Muscle of leg (tissue), 11 donors: Measurements from ENCODE around the gene GPR31. TPM values are rescaled to one million over a fixed set of nuclear protein-coding genes. Genes with fewer than 3 reads are reported as not detected.

Experiments
- DNase-seq: peaks from one replicate; pipeline ENCODE4 v3.0.0; 2013
- H3K27ac ChIP-seq: one replicate; pipeline ENCODE4 v1.5.1; 2013; ENCODE audit warnings: mild to moderate bottlenecking, low read length, control low read depth
- H3K27me3 ChIP-seq: one replicate; pipeline ENCODE4 v1.6.1; 2013; ENCODE audit warnings: low read length; ENCODE audit not compliant: control insufficient read depth, insufficient read depth
- H3K36me3 ChIP-seq: one replicate; pipeline ENCODE4 v1.6.1; 2013; ENCODE audit warnings: low read length; ENCODE audit not compliant: control insufficient read depth, insufficient read depth
- H3K4me1 ChIP-seq: one replicate; pipeline ENCODE4 v1.6.1; 2013; ENCODE audit warnings: low read length; ENCODE audit not compliant: control insufficient read depth, insufficient read depth
- H3K4me3 ChIP-seq: one replicate; pipeline ENCODE4 v1.5.1; 2013; ENCODE audit warnings: low read length, control low read depth
- H3K9me3 ChIP-seq: replicated peaks from 2 replicates; pipeline ENCODE4 v1.6.1; 2013; ENCODE audit warnings: low read depth, low read length; ENCODE audit not compliant: control insufficient read depth
- WGBS: methylation state at CpG from one replicate; pipeline ENCODE4 v1.1.5; 2013; ENCODE audit warnings: missing lambda C conversion rate; ENCODE audit not compliant: insufficient coverage; 5-methylcytosine and 5-hydroxymethylcytosine counted together
- polyA plus RNA-seq, 8 donors: library from polyadenylated mRNA; unstranded; fragments of 120-200 nt; gene quantifications; one replicate each; pipeline versions ENCODE4 v1.2.1 to v1.2.3, GENCODE V29; 2013; ENCODE audit warnings: inconsistent platforms in 1 of 8, low replicate concordance in 1 of 8; ENCODE audit not compliant: insufficient read length in 8 of 8, insufficient read depth in 1 of 8
- total RNA-seq: library from RNA; stranded (reverse); fragments of 120-200 nt; gene quantifications from one replicate; pipeline ENCODE4 v1.2.4, GENCODE V29; 2013

GPR31 gene
- total and polyA plus RNA-seq, 9 donors = not detected

DNA sequence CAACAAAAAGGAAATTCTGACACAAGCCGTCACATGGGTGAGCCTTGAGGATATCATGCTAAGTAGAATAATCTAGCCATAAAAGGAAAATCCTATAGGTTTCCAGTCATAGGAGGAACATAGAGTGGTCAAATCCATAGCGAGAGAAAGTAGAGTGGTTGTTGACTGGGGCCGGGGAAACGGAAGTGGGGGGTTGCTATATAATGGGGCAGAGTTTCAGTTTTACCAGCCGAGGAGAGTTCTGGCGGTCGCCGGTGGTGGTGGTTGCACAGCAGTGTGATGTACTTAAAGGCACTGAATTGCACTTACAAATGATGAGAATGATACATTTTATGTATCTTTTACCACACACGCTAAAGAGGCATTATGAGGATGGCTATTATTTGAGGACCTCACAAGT, 4.9 kb downstream of the GPR31 start:
- Histone ChIP-seq H3K27ac (no peak overlapping the region), H3K9me3 (no peaks in the 10 kb centered on the region), H3K36me3 (no peaks in the 10 kb centered on the region), H3K4me3 (no peak overlapping the region), H3K4me1 (peaks cover 6% of the 10 kb centered on the region), H3K27me3 (peaks cover 7% of the 10 kb centered on the region)
- no peak for DNase-seq
- 66% methylated on average over 4 of the region's 9 CpGs for WGBS

GRCh38 chr6:167151648-167152047, 6.1 kb downstream of the GPR31 start:
- Histone ChIP-seq H3K36me3 (no peaks in the 10 kb centered on the region), H3K27me3 (peaks cover 18% of the 10 kb centered on the region), H3K4me3 (no peak overlapping the region), H3K9me3 (no peaks in the 10 kb centered on the region), H3K4me1 (peaks cover 11% of the 10 kb centered on the region), H3K27ac (no peak overlapping the region)
- WGBS = 54% methylated on average over 4 of the region's 7 CpGs
- DNase-seq = no peak

DNA sequence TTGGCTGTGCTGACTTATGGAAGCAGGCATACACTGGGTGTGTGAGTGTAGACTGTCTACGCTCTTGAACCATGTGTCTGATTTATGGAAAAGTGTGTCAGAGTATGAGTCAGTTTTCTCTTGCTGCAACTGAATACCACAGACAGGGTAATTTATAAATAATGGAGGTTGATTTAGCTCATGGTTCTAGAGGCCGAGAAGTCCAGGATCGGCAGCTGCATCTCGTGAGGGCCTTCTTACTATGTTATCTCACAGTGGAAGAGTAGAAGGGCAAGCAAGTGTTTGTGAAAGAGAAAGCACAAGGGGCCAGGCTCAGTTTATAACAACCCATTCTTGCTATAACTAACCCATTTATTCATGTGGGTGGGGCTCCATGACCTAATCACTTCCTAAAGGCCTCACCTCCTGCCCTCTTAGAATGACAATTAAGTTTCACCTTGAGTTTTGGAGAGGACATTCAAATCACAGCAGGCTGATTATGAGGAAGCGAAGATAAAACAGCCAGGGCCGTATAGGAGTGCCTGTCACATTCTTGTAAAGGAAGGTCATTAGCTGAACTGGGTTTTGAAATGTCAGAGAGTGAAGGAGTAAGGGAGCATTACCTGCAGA, 6.7 kb downstream of the GPR31 start:
- Histone ChIP-seq H3K36me3 (no peaks in the 10 kb centered on the region), H3K27me3 (peaks cover 21% of the 10 kb centered on the region), H3K4me3 (no peak overlapping the region), H3K9me3 (no peaks in the 10 kb centered on the region), H3K4me1 (peaks cover 11% of the 10 kb centered on the region), H3K27ac (no peak overlapping the region)
- WGBS = 71% methylated on average over 2 of the region's 6 CpGs
- no peak for DNase-seq

GRCh38 chr6:167148997-167149396, 8.8 kb downstream of the GPR31 start:
- Histone ChIP-seq H3K36me3 (no peaks in the 10 kb centered on the region), H3K27me3 (peaks cover 25% of the 10 kb centered on the region), H3K27ac (no peak overlapping the region), H3K9me3 (no peaks in the 10 kb centered on the region), H3K4me3 (no peak overlapping the region), H3K4me1 (peaks cover 5% of the 10 kb centered on the region)
- WGBS = no CpG with 5 or more reads among the region's 5 CpGs
- no peak for DNase-seq

GRCh38 chr6:167148021-167148420, 9.8 kb downstream of the GPR31 start:
- no peak for DNase-seq
- H3K27me3 ChIP-seq = peaks cover 29% of the 10 kb centered on the region
- no peak overlapping the region for H3K27ac ChIP-seq
- no peaks in the 10 kb centered on the region for H3K9me3 ChIP-seq
- no peak overlapping the region for H3K4me3 ChIP-seq
- H3K4me1 ChIP-seq = peaks cover 5% of the 10 kb centered on the region
- H3K36me3 ChIP-seq = no peaks in the 10 kb centered on the region

GRCh38 chr6:167146977-167147376, 10.8 kb downstream of the GPR31 start:
- Histone ChIP-seq H3K36me3 (no peaks in the 10 kb centered on the region), H3K4me1 (peaks cover 5% of the 10 kb centered on the region), H3K9me3 (no peaks in the 10 kb centered on the region), H3K27ac (no peak overlapping the region), H3K4me3 (no peak overlapping the region), H3K27me3 (peaks cover 30% of the 10 kb centered on the region)
- 17% methylated on average over 16 of the region's 16 CpGs for WGBS
- DNase-seq = no peak

- no peak overlapping the region for H3K4me3 ChIP-seq
- DNase-seq = no peak
- 44% methylated on average over 6 of the region's 15 CpGs for WGBS
Measured at GRCh38 chr6:167146135-167146534, 11.6 kb downstream of the GPR31 start.

DNA sequence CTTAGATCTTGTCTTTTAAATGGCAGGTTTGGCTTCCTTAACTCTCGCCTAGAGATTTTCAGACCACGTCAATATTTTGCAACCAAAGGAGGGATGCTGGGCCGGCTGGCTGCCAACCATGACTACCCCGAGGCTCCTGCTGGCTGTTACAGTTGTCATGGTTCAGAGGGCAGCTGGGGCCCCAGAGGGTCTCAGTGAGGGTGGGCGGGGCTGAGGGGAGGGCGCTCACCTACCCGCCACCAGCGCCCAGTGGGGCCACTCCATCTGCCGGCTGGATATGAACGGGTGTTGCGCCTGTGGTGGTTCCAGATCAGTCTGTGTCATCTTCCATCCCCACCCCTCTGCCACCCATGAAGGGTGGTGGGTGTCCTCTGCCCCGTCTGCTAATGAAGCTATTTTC, 12.3 kb downstream of the GPR31 start:
- Histone ChIP-seq H3K4me3 (no peak overlapping the region), H3K36me3 (no peaks in the 10 kb centered on the region), H3K4me1 (peaks cover 18% of the 10 kb centered on the region), H3K9me3 (no peaks in the 10 kb centered on the region), H3K27ac (no peak overlapping the region), H3K27me3 (peaks cover 30% of the 10 kb centered on the region)
- WGBS = 82% methylated on average over 8 of the region's 12 CpGs
- DNase-seq = no peak

More at GRCh38 chr6:167146135-167146534, 11.6 kb downstream of the GPR31 start:
- Histone ChIP-seq H3K4me1 (peaks cover 13% of the 10 kb centered on the region), H3K27ac (no peak overlapping the region), H3K36me3 (no peaks in the 10 kb centered on the region), H3K9me3 (no peaks in the 10 kb centered on the region), H3K27me3 (peaks cover 30% of the 10 kb centered on the region)

DNA sequence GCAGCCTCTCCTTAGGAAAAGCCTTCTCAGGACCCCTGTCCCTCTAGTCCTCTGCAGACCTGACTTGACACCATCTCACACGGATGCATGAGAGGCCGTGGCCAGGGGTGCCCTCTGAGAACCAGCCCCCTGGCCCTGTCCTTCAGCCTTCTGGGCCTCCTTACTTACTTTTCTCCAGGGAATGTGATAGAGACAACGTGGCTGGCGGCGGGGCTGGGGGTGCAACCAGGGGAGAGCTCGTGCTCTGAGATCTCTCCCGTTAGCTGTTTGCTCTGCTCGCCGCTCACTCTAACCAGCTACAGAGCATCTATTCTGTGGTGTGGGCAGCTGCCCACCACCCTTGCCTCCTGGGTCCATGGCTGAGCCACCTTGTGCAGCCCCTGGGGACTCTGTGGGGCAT, 14.7 kb downstream of the GPR31 start:
- no peaks in the 10 kb centered on the region for H3K9me3 ChIP-seq
- no peak overlapping the region for H3K4me3 ChIP-seq
- 72% methylated on average over 7 of the region's 9 CpGs for WGBS
- peaks cover 26% of the 10 kb centered on the region for H3K27me3 ChIP-seq
- no peak for DNase-seq
- no peak overlapping the region for H3K27ac ChIP-seq
- peaks cover 20% of the 10 kb centered on the region for H3K4me1 ChIP-seq
- no peaks in the 10 kb centered on the region for H3K36me3 ChIP-seq

- H3K4me3 ChIP-seq = no peak overlapping the region
- no CpG with 5 or more reads among the region's 4 CpGs for WGBS
- no peak for DNase-seq
- no peaks in the 10 kb centered on the region for H3K9me3 ChIP-seq
- H3K36me3 ChIP-seq = no peaks in the 10 kb centered on the region
- no peak overlapping the region for H3K27ac ChIP-seq
- H3K27me3 ChIP-seq = peaks cover 22% of the 10 kb centered on the region
- H3K4me1 ChIP-seq = peaks cover 20% of the 10 kb centered on the region
Measured at GRCh38 chr6:167142433-167142761, 15.4 kb downstream of the GPR31 start.
